ENCODE data around the gene ZSCAN9. TPM values are rescaled to one million over a fixed set of nuclear protein-coding genes. Genes with fewer than 3 reads are reported as not detected.

ZSCAN9 gene
- total RNA-seq, 3 donors from 2014 or later = 9.0 to 19.3 (median 19.3) TPM

DNA sequence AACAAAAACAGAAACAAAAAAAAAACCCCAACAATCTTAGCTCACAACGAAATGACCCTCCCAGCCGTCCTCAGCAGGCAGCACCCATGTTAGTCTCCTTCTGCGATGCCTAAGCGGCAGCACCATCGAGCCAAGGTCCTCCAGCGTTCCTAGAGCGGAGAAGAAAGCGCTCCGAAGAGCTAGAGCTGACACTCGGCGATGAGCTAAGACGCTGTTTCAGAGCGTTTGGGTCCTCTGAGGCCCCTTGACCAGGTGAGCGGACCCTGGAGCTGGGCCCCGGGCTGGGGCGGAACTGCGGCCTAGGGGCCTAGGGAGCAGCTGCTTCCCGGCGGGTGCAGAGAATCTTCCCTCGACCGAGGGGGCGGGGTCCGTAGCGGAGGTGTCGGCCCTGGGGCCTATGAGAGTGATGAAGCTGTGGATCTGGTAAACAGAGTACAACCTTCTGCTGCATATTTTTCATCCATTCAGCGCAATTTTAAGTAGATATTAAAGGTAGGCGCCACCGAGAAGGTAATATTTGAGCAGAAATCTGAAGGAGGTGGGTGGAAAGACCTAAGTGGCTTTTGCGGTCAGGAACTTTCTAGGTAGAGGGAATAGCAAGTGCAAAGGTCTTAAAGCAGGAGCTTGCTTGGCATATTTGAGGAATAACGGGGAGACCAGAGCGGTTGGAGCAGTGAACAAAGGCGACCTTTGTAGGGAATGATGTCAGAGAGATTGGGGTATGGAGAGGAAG, 42.1 kb downstream of the ZSCAN9 start, which contains the start of gene ZSCAN26:
Gene ZSCAN26, plus strand, starts transcription at position 182 of the 733 bp plus-strand sequence. CDS start 4,777 bp downstream, outside the sequence.
- TF ChIP-seq, protein P1, sequence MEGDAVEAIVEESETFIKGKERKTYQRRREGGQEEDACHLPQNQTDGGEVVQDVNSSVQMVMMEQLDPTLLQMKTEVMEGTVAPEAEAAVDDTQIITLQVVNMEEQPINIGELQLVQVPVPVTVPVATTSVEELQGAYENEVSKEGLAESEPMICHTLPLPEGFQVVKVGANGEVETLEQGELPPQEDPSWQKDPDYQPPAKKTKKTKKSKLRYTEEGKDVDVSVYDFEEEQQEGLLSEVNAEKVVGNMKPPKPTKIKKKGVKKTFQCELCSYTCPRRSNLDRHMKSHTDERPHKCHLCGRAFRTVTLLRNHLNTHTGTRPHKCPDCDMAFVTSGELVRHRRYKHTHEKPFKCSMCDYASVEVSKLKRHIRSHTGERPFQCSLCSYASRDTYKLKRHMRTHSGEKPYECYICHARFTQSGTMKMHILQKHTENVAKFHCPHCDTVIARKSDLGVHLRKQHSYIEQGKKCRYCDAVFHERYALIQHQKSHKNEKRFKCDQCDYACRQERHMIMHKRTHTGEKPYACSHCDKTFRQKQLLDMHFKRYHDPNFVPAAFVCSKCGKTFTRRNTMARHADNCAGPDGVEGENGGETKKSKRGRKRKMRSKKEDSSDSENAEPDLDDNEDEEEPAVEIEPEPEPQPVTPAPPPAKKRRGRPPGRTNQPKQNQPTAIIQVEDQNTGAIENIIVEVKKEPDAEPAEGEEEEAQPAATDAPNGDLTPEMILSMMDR (IDR thresholded peaks at IDR 0.05) = no peak
- peak; percentile 48 to 90 (median 72) for TF ChIP-seq POLR2AphosphoS5 (IDR thresholded peaks at IDR 0.05)
- Histone ChIP-seq H3K36me3 (no peaks in the 10 kb centered on the region), H3K4me3 (peak within 1 kb of the TSS; percentile 74 to 90 (median 75)), H3K27ac (peak within 1 kb of the TSS; percentile 91 to 96), H3K9me3 (no peaks in the 10 kb centered on the region), H3K27me3 (no peaks in the 10 kb centered on the region), H3K4me1 (peaks cover 0 to 9% of the 10 kb centered on the region in 2 donors)
- DNase-seq (ENCODE audit: low spot score in 2 of 2) = peak; percentile 54 to 72
- intact Hi-C loops (cut with DNase I; ENCODE audit: low total_unique reads) = no loop called here

DNA sequence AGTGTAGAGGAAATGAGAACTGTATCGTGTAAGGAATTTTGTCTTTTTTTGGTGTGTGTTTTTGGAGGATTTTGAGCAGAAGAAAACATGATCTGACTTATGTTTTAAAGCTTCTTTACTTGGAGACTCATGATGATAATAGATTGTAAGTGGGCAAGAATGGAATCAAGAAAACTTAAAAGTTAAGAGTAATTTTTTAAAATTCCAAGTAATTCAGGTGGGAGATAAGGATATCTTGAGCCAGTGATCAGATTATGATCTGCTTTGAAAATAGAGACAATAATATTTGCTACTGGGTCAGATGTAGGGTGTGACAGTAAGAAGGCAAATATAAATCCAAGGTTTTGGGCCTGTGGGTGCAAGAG, 42.6 kb downstream of the ZSCAN9 start:
- no peaks in the 10 kb centered on the region for H3K27me3 ChIP-seq
- H3K27ac ChIP-seq = peak overlapping the region; percentile 91 to 96
- no peak for DNase-seq (ENCODE audit: low spot score in 2 of 2)
- H3K4me1 ChIP-seq = peaks cover 0 to 9% of the 10 kb centered on the region in 2 donors
- intact Hi-C loops (cut with DNase I; ENCODE audit: low total_unique reads) = no loop called here
- peak overlapping the region; percentile 74 to 90 (median 75) for H3K4me3 ChIP-seq
- TF ChIP-seq, protein P1 (IDR thresholded peaks at IDR 0.05) = no peak
- TF ChIP-seq POLR2A (IDR thresholded peaks at IDR 0.05) (no peak), POLR2AphosphoS5 (IDR thresholded peaks at IDR 0.05) (no peak)
- H3K9me3 ChIP-seq = no peaks in the 10 kb centered on the region
- no peaks in the 10 kb centered on the region for H3K36me3 ChIP-seq

DNA sequence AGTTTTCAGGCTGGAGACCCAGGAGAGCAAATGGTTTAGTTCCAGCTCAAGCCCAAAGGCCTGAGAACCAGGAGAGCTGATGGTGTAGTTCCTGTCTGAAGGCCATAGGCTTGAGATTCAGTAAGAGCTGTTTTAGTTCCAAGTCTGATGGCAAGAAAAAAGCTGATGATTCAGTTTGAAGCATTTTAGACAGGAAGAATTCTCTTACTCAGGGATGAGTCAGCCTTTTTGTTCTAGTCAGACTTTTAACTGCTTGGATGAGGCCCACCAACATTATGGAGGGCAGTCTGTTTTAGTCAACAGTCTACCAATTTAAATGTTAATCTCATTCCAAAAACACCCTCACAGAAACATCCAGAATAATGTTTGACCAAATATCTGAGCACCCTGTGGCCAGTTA, 44.4 kb downstream of the ZSCAN9 start:
- intact Hi-C loops (cut with DNase I; ENCODE audit: low total_unique reads) = no loop called here
- no peak for TF ChIP-seq POLR2AphosphoS5 (IDR thresholded peaks at IDR 0.05)
- TF ChIP-seq, protein P1 (IDR thresholded peaks at IDR 0.05) = no peak
- TF ChIP-seq POLR2A (IDR thresholded peaks at IDR 0.05) = no peak
- no peaks in the 10 kb centered on the region for H3K27me3 ChIP-seq
- no peaks in the 10 kb centered on the region for H3K36me3 ChIP-seq
- H3K4me1 ChIP-seq = peaks cover 0 to 9% of the 10 kb centered on the region in 2 donors
- H3K27ac ChIP-seq = no peak overlapping the region
- H3K9me3 ChIP-seq = no peaks in the 10 kb centered on the region
- H3K4me3 ChIP-seq = no peak overlapping the region
- no peak for DNase-seq (ENCODE audit: low spot score in 2 of 2)

DNA sequence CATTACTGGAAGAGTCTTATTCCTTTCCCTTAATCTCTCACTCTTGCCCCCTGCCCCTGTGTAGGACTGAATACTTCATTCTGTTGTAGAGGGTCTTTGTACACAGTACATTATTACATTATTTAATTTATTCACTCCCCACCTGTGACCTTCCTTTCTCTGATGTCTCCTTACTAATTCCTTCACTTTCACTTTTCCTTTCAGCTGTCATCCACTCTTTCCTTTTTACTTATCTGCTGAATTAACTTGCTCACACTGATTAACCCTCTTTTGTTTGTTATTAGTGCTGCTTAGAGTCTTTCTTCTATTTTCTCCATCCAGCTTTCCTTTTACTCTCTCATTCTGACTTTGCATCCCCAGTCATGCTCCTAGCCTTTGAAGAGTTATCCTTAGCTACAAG, 49.8 kb downstream of the ZSCAN9 start:
- Histone ChIP-seq H3K4me1 (no peaks in the 10 kb centered on the region), H3K36me3 (no peaks in the 10 kb centered on the region), H3K4me3 (no peak overlapping the region), H3K9me3 (no peaks in the 10 kb centered on the region), H3K27ac (no peak overlapping the region), H3K27me3 (no peaks in the 10 kb centered on the region)
- no peak for DNase-seq (ENCODE audit: low spot score in 2 of 2)
- intact Hi-C loops (cut with DNase I; ENCODE audit: low total_unique reads) = loop anchor here (10.0 kb wide), 1 partner anchor 750 kb away; no protein-coding TSS in a partner anchor
- TF ChIP-seq POLR2A (IDR thresholded peaks at IDR 0.05) (no peak), POLR2AphosphoS5 (IDR thresholded peaks at IDR 0.05) (no peak)
- TF ChIP-seq, protein P1 (IDR thresholded peaks at IDR 0.05) = no peak

DNA sequence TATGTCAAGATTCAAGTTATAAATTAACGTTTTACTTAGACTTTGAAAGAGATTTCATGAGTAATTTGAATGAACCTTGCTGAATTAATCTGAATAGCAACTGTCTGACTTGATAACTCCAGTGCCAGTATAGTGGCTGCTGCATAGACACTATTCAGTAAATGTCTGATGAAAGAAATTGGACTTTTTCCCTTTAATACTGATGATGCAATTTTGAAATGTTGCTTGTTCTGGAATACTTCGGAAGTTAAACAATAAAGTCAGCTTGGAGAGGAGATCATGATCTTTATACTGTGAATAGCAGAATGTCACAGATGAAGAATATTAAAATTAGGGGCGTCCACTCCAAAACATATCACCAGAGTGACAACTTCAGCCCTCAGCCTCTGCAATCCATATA, 52.7 kb downstream of the ZSCAN9 start:
- intact Hi-C loops (cut with DNase I; ENCODE audit: low total_unique reads) = loop anchor here (1.0 to 10.0 kb wide), 2 partner anchors 7 to 753 kb away; no protein-coding TSS in a partner anchor
- no peaks in the 10 kb centered on the region for H3K36me3 ChIP-seq
- H3K27ac ChIP-seq = no peak overlapping the region

More for the DNA sequence above, 52.7 kb downstream of the ZSCAN9 start:
- Histone ChIP-seq H3K4me1 (no peaks in the 10 kb centered on the region), H3K27me3 (no peaks in the 10 kb centered on the region), H3K9me3 (no peaks in the 10 kb centered on the region), H3K4me3 (no peak overlapping the region)
- TF ChIP-seq POLR2AphosphoS5 (IDR thresholded peaks at IDR 0.05) (no peak), POLR2A (IDR thresholded peaks at IDR 0.05) (no peak)
- TF ChIP-seq, protein P1 (IDR thresholded peaks at IDR 0.05) = no peak
- no peak for DNase-seq (ENCODE audit: low spot score in 2 of 2)
